Measurements from ENCODE around the gene ATP8A1.

The ATP8A1 gene

GRCh38 chr4:42371305-42372252 is 285.3 kb downstream of the ATP8A1 start:
- Histone ChIP-seq H3K4me1 (no peaks in the 10 kb centered on the region), H4K20me1 (no peaks in the 10 kb centered on the region), H3K4me3 (no peak overlapping the region), H3K27ac (no peak overlapping the region), H3K27me3 (no peaks in the 10 kb centered on the region), H3K36me3 (no peaks in the 10 kb centered on the region), H3K9ac (no peak overlapping the region), H3K9me3 (replicated peaks in 1 of 11) (peaks cover 5 to 19% (median 12%) of the 10 kb centered on the region in 11 experiments; a peak in 17 of 22 replicates), H3K4me2 (no peak overlapping the region)
- TF ChIP-seq Cebpa-rat (IDR thresholded peaks at IDR 0.05) = no peak

GRCh38 chr4:42369489-42369888 is 287.4 kb downstream of the ATP8A1 start:
- no peak overlapping the region for H3K9ac ChIP-seq
- no peak for TF ChIP-seq Cebpa-rat (IDR thresholded peaks at IDR 0.05)
- no peak overlapping the region for H3K4me3 ChIP-seq
- no peaks in the 10 kb centered on the region for H3K27me3 ChIP-seq
- no peak overlapping the region for H3K27ac ChIP-seq
- no peaks in the 10 kb centered on the region for H3K36me3 ChIP-seq
- H4K20me1 ChIP-seq = no peaks in the 10 kb centered on the region
- H3K4me1 ChIP-seq = no peaks in the 10 kb centered on the region
- peaks cover 5 to 19% (median 12%) of the 10 kb centered on the region in 11 experiments; a peak in 17 of 22 replicates for H3K9me3 ChIP-seq (replicated peaks in 1 of 11)
- no peak overlapping the region for H3K4me2 ChIP-seq

GRCh38 chr4:42366959-42367358 is 289.9 kb downstream of the ATP8A1 start:
- Histone ChIP-seq H3K27me3 (no peaks in the 10 kb centered on the region), H4K20me1 (no peaks in the 10 kb centered on the region), H3K27ac (no peak overlapping the region), H3K4me1 (no peaks in the 10 kb centered on the region), H3K4me3 (no peak overlapping the region), H3K36me3 (no peaks in the 10 kb centered on the region), H3K9me3 (replicated peaks in 1 of 11) (peaks cover 5 to 14% (median 7%) of the 10 kb centered on the region in 11 experiments; a peak in 13 of 22 replicates), H3K4me2 (no peak overlapping the region), H3K9ac (no peak overlapping the region)
- TF ChIP-seq Cebpa-rat (IDR thresholded peaks at IDR 0.05) = no peak

- H4K20me1 ChIP-seq = no peaks in the 10 kb centered on the region
- H3K27me3 ChIP-seq = no peaks in the 10 kb centered on the region
- H3K4me3 ChIP-seq = no peak overlapping the region
- H3K9me3 ChIP-seq (replicated peaks in 1 of 11) = peaks cover 2 to 10% (median 3%) of the 10 kb centered on the region in 11 experiments; a peak in 13 of 22 replicates
- H3K9ac ChIP-seq = no peak overlapping the region
- H3K27ac ChIP-seq = no peak overlapping the region
- no peak for TF ChIP-seq Cebpa-rat (IDR thresholded peaks at IDR 0.05)
- no peak overlapping the region for H3K4me2 ChIP-seq
- no peaks in the 10 kb centered on the region for H3K4me1 ChIP-seq
- no peaks in the 10 kb centered on the region for H3K36me3 ChIP-seq
Observed at GRCh38 chr4:42364266-42365053, 292.4 kb downstream of the ATP8A1 start.

- H3K27ac ChIP-seq = no peak overlapping the region
- H3K27me3 ChIP-seq = no peaks in the 10 kb centered on the region
- no peak for TF ChIP-seq Cebpa-rat (IDR thresholded peaks at IDR 0.05)
- H3K9ac ChIP-seq = no peak overlapping the region
- no peaks in the 10 kb centered on the region for H3K36me3 ChIP-seq
- H3K4me1 ChIP-seq = no peaks in the 10 kb centered on the region
- no peaks in the 10 kb centered on the region for H4K20me1 ChIP-seq
- 0 out of 22 replicates have a peak, but pooled peaks cover 0 to 2% (median 0%) of the 10 kb centered on the region in 11 experiments for H3K9me3 ChIP-seq (replicated peaks in 1 of 11)
- H3K4me3 ChIP-seq = no peak overlapping the region
- no peak overlapping the region for H3K4me2 ChIP-seq
Observed at GRCh38 chr4:42363614-42364013, 293.3 kb downstream of the ATP8A1 start.

- Histone ChIP-seq H3K4me3 (no peak overlapping the region), H3K27me3 (no peaks in the 10 kb centered on the region), H3K27ac (no peak overlapping the region), H3K9ac (no peak overlapping the region), H3K36me3 (no peaks in the 10 kb centered on the region), H4K20me1 (no peaks in the 10 kb centered on the region), H3K9me3 (replicated peaks in 1 of 11) (no peaks in the 10 kb centered on the region), H3K4me2 (no peak overlapping the region), H3K4me1 (no peaks in the 10 kb centered on the region)
- TF ChIP-seq Cebpa-rat (IDR thresholded peaks at IDR 0.05) = no peak
Observed at GRCh38 chr4:42362591-42362990, 294.3 kb downstream of the ATP8A1 start.

GRCh38 chr4:42361456-42361855 is 295.4 kb downstream of the ATP8A1 start:
- no peaks in the 10 kb centered on the region for H3K9me3 ChIP-seq (replicated peaks in 1 of 11)
- H3K4me1 ChIP-seq = peaks cover 0 to 3% (median 0%) of the 10 kb centered on the region in 10 experiments; a peak in 1 of 20 replicates
- no peak for TF ChIP-seq Cebpa-rat (IDR thresholded peaks at IDR 0.05)
- no peak overlapping the region for H3K9ac ChIP-seq
- no peaks in the 10 kb centered on the region for H3K27me3 ChIP-seq
- H3K36me3 ChIP-seq = no peaks in the 10 kb centered on the region
- H3K27ac ChIP-seq = no peak overlapping the region
- H3K4me3 ChIP-seq = no peak overlapping the region
- no peaks in the 10 kb centered on the region for H4K20me1 ChIP-seq
- no peak overlapping the region for H3K4me2 ChIP-seq

GRCh38 chr4:42360256-42360669 is 296.6 kb downstream of the ATP8A1 start:
- no peaks in the 10 kb centered on the region for H4K20me1 ChIP-seq
- no peaks in the 10 kb centered on the region for H3K36me3 ChIP-seq
- TF ChIP-seq Cebpa-rat (IDR thresholded peaks at IDR 0.05) = no peak
- peaks cover 0 to 3% (median 0%) of the 10 kb centered on the region in 10 experiments; a peak in 1 of 20 replicates for H3K4me1 ChIP-seq
- H3K27me3 ChIP-seq = no peaks in the 10 kb centered on the region
- H3K9me3 ChIP-seq (replicated peaks in 1 of 11) = no peaks in the 10 kb centered on the region
- no peak overlapping the region for H3K4me2 ChIP-seq
- no peak overlapping the region for H3K4me3 ChIP-seq
- no peak overlapping the region for H3K27ac ChIP-seq
- H3K9ac ChIP-seq = no peak overlapping the region

GRCh38 chr4:42359711-42360110 is 297.2 kb downstream of the ATP8A1 start:
- no peaks in the 10 kb centered on the region for H3K9me3 ChIP-seq (replicated peaks in 1 of 11)
- H3K27me3 ChIP-seq = no peaks in the 10 kb centered on the region
- peaks cover 0 to 3% (median 0%) of the 10 kb centered on the region in 10 experiments; a peak in 1 of 20 replicates for H3K4me1 ChIP-seq
- no peaks in the 10 kb centered on the region for H4K20me1 ChIP-seq
- H3K27ac ChIP-seq = no peak overlapping the region
- no peaks in the 10 kb centered on the region for H3K36me3 ChIP-seq
- no peak overlapping the region for H3K4me2 ChIP-seq
- H3K9ac ChIP-seq = no peak overlapping the region
- no peak for TF ChIP-seq Cebpa-rat (IDR thresholded peaks at IDR 0.05)
- H3K4me3 ChIP-seq = no peak overlapping the region
